Peyer's patch (tissue), 4 donors: ENCODE results near the gene TMEM18.

ENCODE experiments used
- CTCF ChIP-seq, 6 experiments: fragments of 450-650 bp in 4 of 6; fragments of 200-600 bp in 2 of 6; sonication (generic) in 1 of 6; IDR thresholded peaks; one replicate each; pipeline ENCODE4 v1.5.1; 2017 to 2019; ENCODE audit warnings: antibody characterized with exemption in 6 of 6, mild to moderate bottlenecking in 3 of 6, moderate library complexity in 1 of 6
- POLR2A ChIP-seq, 2 donors: fragments of 450-650 bp; IDR thresholded peaks; one replicate each; pipeline ENCODE4 v1.5.1; 2017; ENCODE audit warnings: antibody characterized with exemption in 2 of 2, mild to moderate bottlenecking in 2 of 2, moderate library complexity in 2 of 2

DNA sequence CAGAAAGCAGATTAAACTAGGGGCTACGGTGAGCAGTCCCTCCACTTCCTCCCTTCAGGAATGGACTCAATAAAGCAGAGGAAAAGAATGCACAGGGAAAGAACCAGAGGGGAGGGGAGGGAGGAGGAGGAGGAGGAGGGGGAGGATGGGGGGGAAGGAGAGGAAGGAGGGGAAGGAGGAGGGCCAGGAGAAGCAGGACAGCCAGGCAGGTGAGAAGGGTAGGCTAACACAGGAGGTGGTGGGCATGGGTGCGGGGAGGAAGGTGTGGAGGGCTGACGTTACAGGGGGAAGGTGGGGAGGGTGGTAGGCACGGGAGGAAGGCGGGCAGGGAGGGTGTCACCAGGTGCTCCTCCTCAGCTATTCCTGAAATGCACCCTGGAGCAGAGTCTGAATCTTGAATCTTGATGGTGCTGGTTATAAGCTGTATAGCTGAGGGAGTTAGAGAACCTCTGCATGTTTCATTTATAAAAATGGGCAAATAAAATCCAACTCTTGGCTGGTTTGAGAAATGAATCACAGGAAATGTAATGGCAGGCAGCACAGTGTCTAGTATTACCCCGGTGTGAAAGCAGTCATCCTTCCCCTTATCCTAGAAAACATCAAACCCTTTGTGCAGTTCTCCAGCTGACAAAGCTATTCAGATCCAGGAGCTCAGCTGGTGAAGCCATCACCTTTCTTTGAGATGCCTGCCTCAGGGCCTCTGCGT, 3.4 kb downstream of the TMEM18 start:
- TF ChIP-seq POLR2A (IDR thresholded peaks at IDR 0.05) (no peak), CTCF (IDR thresholded peaks at IDR 0.05) (no peak)
